ENCODE results near the gene SNX10. TPM values are rescaled to one million over a fixed set of nuclear protein-coding genes. Genes with fewer than 3 reads are reported as not detected.
A peak's percentile ranks its signal among the peaks of the same experiment; 100 is the strongest.

SNX10 gene
- polyA plus RNA-seq, 3 donors: 68.0 to 250 (median 219) TPM

DNA sequence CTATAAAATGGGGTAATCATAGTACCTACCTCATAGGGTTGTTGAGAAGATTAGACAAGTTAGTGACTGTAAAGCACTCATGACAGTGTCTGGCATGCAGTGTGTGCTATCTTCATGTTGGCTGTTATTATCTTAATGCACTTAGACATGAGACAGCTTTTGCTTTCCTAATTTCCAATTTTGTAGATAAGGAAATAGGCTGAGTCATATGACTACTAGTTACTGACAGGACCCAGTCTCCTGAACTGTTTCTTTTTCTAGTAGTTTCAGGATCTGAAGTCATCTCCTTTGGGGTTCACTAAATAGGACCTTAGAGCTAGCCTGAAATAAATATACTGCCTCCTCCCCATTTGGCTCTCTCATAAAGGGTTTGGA is 74.2 kb downstream of the SNX10 start:
- no peak for DNase-seq
- H3K36me3 ChIP-seq (replicated peaks in 1 of 2; ENCODE audit: control insufficient read depth in 1 of 2, insufficient read depth in 2 of 2, low read length in 2 of 2): peaks cover 45 to 90% of the 10 kb centered on the region in 2 donors
- H3K9ac ChIP-seq (ENCODE audit: insufficient read depth, low read length, poor library complexity, severe bottlenecking): no peak overlapping the region
- H3K9me3 ChIP-seq (replicated peaks in 1 of 2; ENCODE audit: control insufficient read depth in 1 of 2, insufficient read depth in 1 of 2, low read length in 2 of 2): no peaks in the 10 kb centered on the region
- peaks cover 72% of the 10 kb centered on the region for H4K20me1 ChIP-seq (ENCODE audit: insufficient read depth, low read length)
- H3K9me3 Mint-ChIP-seq: no peaks in the 10 kb centered on the region
- no peak overlapping the region for H3K4me3 ChIP-seq (replicated peaks in 1 of 3; ENCODE audit: low read depth in 2 of 3, low read length in 3 of 3)
- intact Hi-C loops (cut with micrococcal nuclease): loop anchor here (2.0 to 10.0 kb wide), 8 partner anchors 161 to 796 kb away; partner anchors contain the start of genes CBX3 (in 2 of the 2), HNRNPA2B1 (in 2 of the 2) and SKAP2 (in 1 of the 2)
- H3K36me3 Mint-ChIP-seq: peaks cover 61 to 64% of the 10 kb centered on the region in 2 donors
- H3K4me2 ChIP-seq (replicated peaks; ENCODE audit: extremely low read depth, low read length, poor library complexity, severe bottlenecking): no peak overlapping the region
- H3K4me3 Mint-ChIP-seq: no peak overlapping the region
- H3K27ac Mint-ChIP-seq: peak overlapping the region in 1 of 7 donors; percentile 79
- peaks cover 21% of the 10 kb centered on the region for H3K4me1 Mint-ChIP-seq
- peaks cover 13 to 17% of the 10 kb centered on the region in 2 donors for H3K4me1 ChIP-seq (ENCODE audit: control insufficient read depth in 1 of 2, insufficient read depth in 2 of 2, low read length in 2 of 2)
- H3K27me3 Mint-ChIP-seq (ENCODE audit: low read depth in 3 of 3): peaks cover 0 to 2% (median 0%) of the 10 kb centered on the region in 3 donors
- H3K27me3 ChIP-seq (ENCODE audit: control insufficient read depth in 2 of 2, insufficient read depth in 2 of 2, low read length in 2 of 2): no peaks in the 10 kb centered on the region
- no peak overlapping the region for H3K27ac ChIP-seq (ENCODE audit: low read depth in 1 of 2, low read length in 2 of 2)
- H2AFZ ChIP-seq (ENCODE audit: insufficient read depth, low read depth, low read length, poor library complexity, severe bottlenecking): no peak overlapping the region
- peaks cover 8% of the 10 kb centered on the region for H3K79me2 ChIP-seq (ENCODE audit: insufficient read depth, low read length)
- TF ChIP-seq, protein P1, sequence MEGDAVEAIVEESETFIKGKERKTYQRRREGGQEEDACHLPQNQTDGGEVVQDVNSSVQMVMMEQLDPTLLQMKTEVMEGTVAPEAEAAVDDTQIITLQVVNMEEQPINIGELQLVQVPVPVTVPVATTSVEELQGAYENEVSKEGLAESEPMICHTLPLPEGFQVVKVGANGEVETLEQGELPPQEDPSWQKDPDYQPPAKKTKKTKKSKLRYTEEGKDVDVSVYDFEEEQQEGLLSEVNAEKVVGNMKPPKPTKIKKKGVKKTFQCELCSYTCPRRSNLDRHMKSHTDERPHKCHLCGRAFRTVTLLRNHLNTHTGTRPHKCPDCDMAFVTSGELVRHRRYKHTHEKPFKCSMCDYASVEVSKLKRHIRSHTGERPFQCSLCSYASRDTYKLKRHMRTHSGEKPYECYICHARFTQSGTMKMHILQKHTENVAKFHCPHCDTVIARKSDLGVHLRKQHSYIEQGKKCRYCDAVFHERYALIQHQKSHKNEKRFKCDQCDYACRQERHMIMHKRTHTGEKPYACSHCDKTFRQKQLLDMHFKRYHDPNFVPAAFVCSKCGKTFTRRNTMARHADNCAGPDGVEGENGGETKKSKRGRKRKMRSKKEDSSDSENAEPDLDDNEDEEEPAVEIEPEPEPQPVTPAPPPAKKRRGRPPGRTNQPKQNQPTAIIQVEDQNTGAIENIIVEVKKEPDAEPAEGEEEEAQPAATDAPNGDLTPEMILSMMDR (IDR thresholded peaks at IDR 0.05): no peak

DNA sequence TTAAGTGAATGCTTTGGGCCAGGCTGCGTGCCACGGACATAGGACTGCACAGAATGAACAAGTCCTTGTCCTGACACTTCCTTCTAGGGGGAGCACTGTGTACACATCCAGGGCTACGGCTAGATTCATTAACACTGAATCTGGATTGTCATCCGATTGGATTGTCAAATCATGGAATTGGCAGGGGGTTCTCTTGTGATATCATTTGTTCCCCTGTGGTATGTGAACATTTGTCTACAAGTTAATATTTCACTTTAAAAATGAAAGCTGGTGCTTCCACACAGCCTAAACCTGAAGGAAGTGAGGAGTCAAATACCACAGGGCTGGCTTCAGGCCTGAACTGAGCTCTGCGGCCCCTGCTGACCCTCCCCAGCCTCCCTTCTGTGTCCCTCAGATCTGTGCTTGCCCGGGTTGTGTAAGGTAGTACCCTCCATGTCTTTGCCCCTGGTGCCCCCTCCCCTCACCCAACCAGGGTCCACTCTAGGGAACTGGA is 75.6 kb downstream of the SNX10 start:
- Histone ChIP-seq H3K4me2 (replicated peaks; ENCODE audit: extremely low read depth, low read length, poor library complexity, severe bottlenecking) (no peak overlapping the region), H3K4me1 (ENCODE audit: control insufficient read depth in 1 of 2, insufficient read depth in 2 of 2, low read length in 2 of 2) (peaks cover 13 to 16% of the 10 kb centered on the region in 2 donors), H3K9me3 (replicated peaks in 1 of 2; ENCODE audit: control insufficient read depth in 1 of 2, insufficient read depth in 1 of 2, low read length in 2 of 2) (no peaks in the 10 kb centered on the region), H3K27me3 (ENCODE audit: control insufficient read depth in 2 of 2, insufficient read depth in 2 of 2, low read length in 2 of 2) (no peaks in the 10 kb centered on the region), H2AFZ (ENCODE audit: insufficient read depth, low read depth, low read length, poor library complexity, severe bottlenecking) (no peak overlapping the region), H3K79me2 (ENCODE audit: insufficient read depth, low read length) (peaks cover 8% of the 10 kb centered on the region), H3K9ac (ENCODE audit: insufficient read depth, low read length, poor library complexity, severe bottlenecking) (no peak overlapping the region), H3K4me3 (replicated peaks in 1 of 3; ENCODE audit: low read depth in 2 of 3, low read length in 3 of 3) (no peak overlapping the region), H3K36me3 (replicated peaks in 1 of 2; ENCODE audit: control insufficient read depth in 1 of 2, insufficient read depth in 2 of 2, low read length in 2 of 2) (peaks cover 56 to 90% of the 10 kb centered on the region in 2 donors), H3K27ac (ENCODE audit: low read depth in 1 of 2, low read length in 2 of 2) (no peak overlapping the region), H4K20me1 (ENCODE audit: insufficient read depth, low read length) (peaks cover 82% of the 10 kb centered on the region)
- Mint-ChIP-seq H3K36me3 (peaks cover 59 to 62% of the 10 kb centered on the region in 2 donors), H3K27ac (peak overlapping the region in 3 of 7 donors; percentile 32 to 46 (median 45)), H3K4me3 (no peak overlapping the region), H3K4me1 (peaks cover 22% of the 10 kb centered on the region), H3K27me3 (ENCODE audit: low read depth in 3 of 3) (peaks cover 0 to 2% (median 0%) of the 10 kb centered on the region in 3 donors), H3K9me3 (no peaks in the 10 kb centered on the region)
- TF ChIP-seq, protein P1 (IDR thresholded peaks at IDR 0.05): no peak
- 92% methylated on average over 4 of the region's 6 CpGs for WGBS (ENCODE audit: insufficient coverage)
- no peak for DNase-seq
- intact Hi-C loops (cut with micrococcal nuclease): loop anchor here (2.0 to 10.0 kb wide), 8 partner anchors 162 to 795 kb away; partner anchors contain the start of genes CBX3 (in 2 of the 2), HNRNPA2B1 (in 2 of the 2) and SKAP2 (in 1 of the 2)
